GM12865 (cell line): ENCODE results near the gene ARHGEF17.

ENCODE experiments used
- DNase-seq: peaks from one replicate; pipeline ENCODE4 v3.0.0; 2010; ENCODE audit warnings: low read depth
- H3K4me3 ChIP-seq: 2 replicates; pipeline ENCODE4 v1.5.1; 2011; ENCODE audit warnings: mild to moderate bottlenecking, low read depth, low read length, control low read depth
- CTCF ChIP-seq: IDR thresholded peaks from 2 replicates; pipeline ENCODE4 v1.5.1; 2011; ENCODE audit warnings: low read length, control low read depth, low read depth, inconsistent platforms; ENCODE audit not compliant: insufficient read depth; ENCODE audit errors: missing control alignments

Gene ARHGEF17

GRCh38 chr11:73394416-73395296 lies 86.6 kb downstream of the ARHGEF17 start:
- no peak for TF ChIP-seq CTCF
- no peak for DNase-seq
- H3K4me3 ChIP-seq: no peak overlapping the region

GRCh38 chr11:73395297-73396208 lies 87.5 kb downstream of the ARHGEF17 start:
- no peak for DNase-seq
- TF ChIP-seq CTCF: no peak
- H3K4me3 ChIP-seq: no peak overlapping the region

- no peak for TF ChIP-seq CTCF
- no peak overlapping the region for H3K4me3 ChIP-seq
Measured at GRCh38 chr11:73396251-73396930, 88.3 kb downstream of the ARHGEF17 start.

GRCh38 chr11:73396985-73397384 lies 88.9 kb downstream of the ARHGEF17 start:
- no peak overlapping the region for H3K4me3 ChIP-seq
- no peak for DNase-seq
- no peak for TF ChIP-seq CTCF

More at GRCh38 chr11:73396251-73396930, 88.3 kb downstream of the ARHGEF17 start:
- no peak for DNase-seq

- no peak for TF ChIP-seq CTCF
- no peak overlapping the region for H3K4me3 ChIP-seq
- no peak for DNase-seq
Measured at GRCh38 chr11:73397468-73398131, 89.5 kb downstream of the ARHGEF17 start.

- no peak overlapping the region for H3K4me3 ChIP-seq
- TF ChIP-seq CTCF: no peak
- no peak for DNase-seq
Measured at GRCh38 chr11:73398132-73398526, 90.1 kb downstream of the ARHGEF17 start.
